ENCODE data around the gene PLAU.

Gene PLAU

GRCh38 chr10:73937333-73938043 is 26.6 kb downstream of the PLAU start:
- no peak for TF ChIP-seq TAF1 (IDR thresholded peaks at IDR 0.05; ENCODE audit: low read depth)
- TF ChIP-seq, protein P1, sequence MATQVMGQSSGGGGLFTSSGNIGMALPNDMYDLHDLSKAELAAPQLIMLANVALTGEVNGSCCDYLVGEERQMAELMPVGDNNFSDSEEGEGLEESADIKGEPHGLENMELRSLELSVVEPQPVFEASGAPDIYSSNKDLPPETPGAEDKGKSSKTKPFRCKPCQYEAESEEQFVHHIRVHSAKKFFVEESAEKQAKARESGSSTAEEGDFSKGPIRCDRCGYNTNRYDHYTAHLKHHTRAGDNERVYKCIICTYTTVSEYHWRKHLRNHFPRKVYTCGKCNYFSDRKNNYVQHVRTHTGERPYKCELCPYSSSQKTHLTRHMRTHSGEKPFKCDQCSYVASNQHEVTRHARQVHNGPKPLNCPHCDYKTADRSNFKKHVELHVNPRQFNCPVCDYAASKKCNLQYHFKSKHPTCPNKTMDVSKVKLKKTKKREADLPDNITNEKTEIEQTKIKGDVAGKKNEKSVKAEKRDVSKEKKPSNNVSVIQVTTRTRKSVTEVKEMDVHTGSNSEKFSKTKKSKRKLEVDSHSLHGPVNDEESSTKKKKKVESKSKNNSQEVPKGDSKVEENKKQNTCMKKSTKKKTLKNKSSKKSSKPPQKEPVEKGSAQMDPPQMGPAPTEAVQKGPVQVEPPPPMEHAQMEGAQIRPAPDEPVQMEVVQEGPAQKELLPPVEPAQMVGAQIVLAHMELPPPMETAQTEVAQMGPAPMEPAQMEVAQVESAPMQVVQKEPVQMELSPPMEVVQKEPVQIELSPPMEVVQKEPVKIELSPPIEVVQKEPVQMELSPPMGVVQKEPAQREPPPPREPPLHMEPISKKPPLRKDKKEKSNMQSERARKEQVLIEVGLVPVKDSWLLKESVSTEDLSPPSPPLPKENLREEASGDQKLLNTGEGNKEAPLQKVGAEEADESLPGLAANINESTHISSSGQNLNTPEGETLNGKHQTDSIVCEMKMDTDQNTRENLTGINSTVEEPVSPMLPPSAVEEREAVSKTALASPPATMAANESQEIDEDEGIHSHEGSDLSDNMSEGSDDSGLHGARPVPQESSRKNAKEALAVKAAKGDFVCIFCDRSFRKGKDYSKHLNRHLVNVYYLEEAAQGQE (IDR thresholded peaks at IDR 0.05; ENCODE audit: low read depth) = no peak
- no peak for TF ChIP-seq TEAD4 (IDR thresholded peaks at IDR 0.05)
- TF ChIP-seq CREB1 (IDR thresholded peaks at IDR 0.05; ENCODE audit: low read depth) = no peak
- no peak for TF ChIP-seq CEBPB (IDR thresholded peaks at IDR 0.05)
- no peak for TF ChIP-seq NFIC (IDR thresholded peaks at IDR 0.05)
- no peak for TF ChIP-seq ZBTB7A (IDR thresholded peaks at IDR 0.05; ENCODE audit: low read depth)
- TF ChIP-seq MAX (IDR thresholded peaks at IDR 0.05) = no peak
- no peak for TF ChIP-seq FOXM1 (IDR thresholded peaks at IDR 0.05; ENCODE audit: borderline replicate concordance, low read depth)
- no peak for TF ChIP-seq EP300 (IDR thresholded peaks at IDR 0.05; ENCODE audit: borderline replicate concordance)
- TF ChIP-seq RAD21 (IDR thresholded peaks at IDR 0.05; ENCODE audit: low read depth) = no peak
- TF ChIP-seq, protein P2, sequence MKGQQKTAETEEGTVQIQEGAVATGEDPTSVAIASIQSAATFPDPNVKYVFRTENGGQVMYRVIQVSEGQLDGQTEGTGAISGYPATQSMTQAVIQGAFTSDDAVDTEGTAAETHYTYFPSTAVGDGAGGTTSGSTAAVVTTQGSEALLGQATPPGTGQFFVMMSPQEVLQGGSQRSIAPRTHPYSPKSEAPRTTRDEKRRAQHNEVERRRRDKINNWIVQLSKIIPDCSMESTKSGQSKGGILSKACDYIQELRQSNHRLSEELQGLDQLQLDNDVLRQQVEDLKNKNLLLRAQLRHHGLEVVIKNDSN (IDR thresholded peaks at IDR 0.05) = no peak
- no peak for TF ChIP-seq EGR1 (IDR thresholded peaks at IDR 0.05)
- no peak for TF ChIP-seq TCF12 (IDR thresholded peaks at IDR 0.05; ENCODE audit: low read depth)
- TF ChIP-seq YY1 (IDR thresholded peaks at IDR 0.05; ENCODE audit: low read depth) = no peak

DNA sequence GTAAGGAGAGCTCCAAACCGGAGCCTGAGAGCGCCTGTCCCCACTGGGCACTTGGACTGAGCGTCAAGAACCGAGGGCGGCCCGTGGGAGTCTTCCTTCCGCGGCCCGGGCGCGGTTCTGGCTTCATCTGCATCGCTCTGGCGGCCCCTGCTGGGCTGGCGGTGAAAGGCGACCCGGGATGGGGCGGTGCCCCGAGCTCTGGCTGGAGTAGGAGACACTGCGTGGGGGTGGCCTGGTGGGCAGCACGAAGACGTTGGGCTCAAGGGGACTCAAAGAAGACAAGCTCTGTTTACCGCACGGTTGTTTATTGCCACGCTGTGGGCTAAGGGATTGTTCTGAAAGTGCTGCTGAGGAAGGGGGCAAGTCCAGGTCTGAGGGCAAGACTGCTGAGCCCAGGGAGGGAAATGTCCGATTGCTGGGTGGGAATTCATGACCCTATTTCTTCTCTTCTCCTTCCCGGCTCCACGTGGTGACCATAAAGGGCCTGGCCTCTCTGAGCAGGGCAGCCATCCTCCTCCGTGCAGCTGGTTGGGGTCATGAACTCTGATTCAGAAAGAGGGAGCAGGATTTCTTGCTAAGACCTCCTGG is 29.8 kb downstream of the PLAU start:
- 0 out of 2 replicates have a peak, but pooled peaks have one; percentile 24 for TF ChIP-seq CEBPB (IDR thresholded peaks at IDR 0.05)
- TF ChIP-seq NFIC (IDR thresholded peaks at IDR 0.05) = peak; percentile 61
- TF ChIP-seq EGR1 (IDR thresholded peaks at IDR 0.05) = peak; percentile 53; the same call in 1 of the 2 replicates
- peak; percentile 40; the same call in 1 of the 2 replicates for TF ChIP-seq FOXM1 (IDR thresholded peaks at IDR 0.05; ENCODE audit: borderline replicate concordance, low read depth)
- peak; percentile 88 for TF ChIP-seq MAX (IDR thresholded peaks at IDR 0.05)
- TF ChIP-seq TEAD4 (IDR thresholded peaks at IDR 0.05) = peak; percentile 33; the same call in 1 of the 2 replicates
- TF ChIP-seq TAF1 (IDR thresholded peaks at IDR 0.05; ENCODE audit: low read depth) = peak; percentile 57; the same call in 1 of the 2 replicates
- peak; percentile 53; the same call in 1 of the 2 replicates for TF ChIP-seq TCF12 (IDR thresholded peaks at IDR 0.05; ENCODE audit: low read depth)
- TF ChIP-seq, protein P1 (IDR thresholded peaks at IDR 0.05; ENCODE audit: low read depth) = no peak
- peak; percentile 50; the same call in 1 of the 2 replicates for TF ChIP-seq EP300 (IDR thresholded peaks at IDR 0.05; ENCODE audit: borderline replicate concordance)
- no peak for TF ChIP-seq CREB1 (IDR thresholded peaks at IDR 0.05; ENCODE audit: low read depth)
- TF ChIP-seq ZBTB7A (IDR thresholded peaks at IDR 0.05; ENCODE audit: low read depth) = peak; percentile 93
- peak; percentile 100 for TF ChIP-seq RAD21 (IDR thresholded peaks at IDR 0.05; ENCODE audit: low read depth)
- TF ChIP-seq, protein P2 (IDR thresholded peaks at IDR 0.05) = no peak
- TF ChIP-seq YY1 (IDR thresholded peaks at IDR 0.05; ENCODE audit: low read depth) = peak; percentile 43; the same call in 1 of the 2 replicates

DNA sequence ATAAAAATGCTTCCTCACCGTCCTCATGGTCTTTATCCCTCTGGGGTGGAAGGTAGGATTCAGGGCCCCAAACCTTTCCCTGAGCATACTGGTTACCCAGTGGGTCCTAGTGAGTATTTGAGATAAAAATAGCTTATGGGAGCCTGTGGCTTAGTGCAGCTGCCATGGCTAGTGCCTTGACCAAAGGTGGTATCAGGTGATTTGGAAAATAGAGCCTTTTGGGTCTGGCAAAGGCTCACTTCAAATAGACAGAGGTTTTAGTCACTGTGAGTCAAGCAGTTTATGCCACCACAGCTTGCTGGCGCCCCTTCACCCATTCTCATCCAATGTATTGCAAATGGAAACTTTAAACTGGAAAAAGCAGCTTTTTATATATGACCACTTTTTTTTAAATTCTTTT is 30.4 kb downstream of the PLAU start:
- no peak for TF ChIP-seq CEBPB (IDR thresholded peaks at IDR 0.05)
- TF ChIP-seq, protein P1 (IDR thresholded peaks at IDR 0.05; ENCODE audit: low read depth) = no peak
- no peak for TF ChIP-seq TEAD4 (IDR thresholded peaks at IDR 0.05)
- no peak for TF ChIP-seq EP300 (IDR thresholded peaks at IDR 0.05; ENCODE audit: borderline replicate concordance)
- TF ChIP-seq TAF1 (IDR thresholded peaks at IDR 0.05; ENCODE audit: low read depth) = no peak
- no peak for TF ChIP-seq YY1 (IDR thresholded peaks at IDR 0.05; ENCODE audit: low read depth)
- no peak for TF ChIP-seq FOXM1 (IDR thresholded peaks at IDR 0.05; ENCODE audit: borderline replicate concordance, low read depth)
- no peak for TF ChIP-seq MAX (IDR thresholded peaks at IDR 0.05)
- TF ChIP-seq CREB1 (IDR thresholded peaks at IDR 0.05; ENCODE audit: low read depth) = no peak

Data from Ishikawa (cell line).